GM18507 (cell line): ENCODE measurements around the gene RCSD1.

ENCODE experiments used
- DNase-seq: peaks from one replicate; pipeline ENCODE4 v3.0.0; 2011; ENCODE audit warnings: low read depth; ENCODE audit not compliant: insufficient read length; ENCODE audit errors: extremely low spot score
- FAIRE-seq: peaks from 2 replicates; lab custom pipeline; 2011; peaks lifted over from hg19 to GRCh38; lab: Jason Lieb, UNC

The RCSD1 gene

DNA sequence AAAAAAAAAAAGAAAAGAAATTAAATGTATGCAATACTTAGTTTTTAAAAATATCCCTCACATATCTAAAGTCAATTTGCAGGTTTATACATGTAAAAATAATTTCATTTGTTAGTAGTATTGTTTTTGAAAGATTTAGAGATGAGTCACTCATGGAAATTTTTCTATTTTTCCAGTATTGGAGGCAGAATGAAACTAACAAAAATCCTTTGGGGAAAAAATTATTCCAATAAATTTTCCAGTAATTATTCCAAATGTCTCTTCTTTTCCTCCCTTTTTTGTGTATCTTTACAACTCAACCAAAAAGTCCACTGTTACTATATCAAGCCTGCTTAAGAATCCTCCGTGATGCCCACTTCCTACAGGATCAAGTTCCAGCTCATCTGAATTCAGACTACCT lies 121.6 kb downstream of the RCSD1 start:
- no peak for DNase-seq
- no peak for FAIRE-seq

DNA sequence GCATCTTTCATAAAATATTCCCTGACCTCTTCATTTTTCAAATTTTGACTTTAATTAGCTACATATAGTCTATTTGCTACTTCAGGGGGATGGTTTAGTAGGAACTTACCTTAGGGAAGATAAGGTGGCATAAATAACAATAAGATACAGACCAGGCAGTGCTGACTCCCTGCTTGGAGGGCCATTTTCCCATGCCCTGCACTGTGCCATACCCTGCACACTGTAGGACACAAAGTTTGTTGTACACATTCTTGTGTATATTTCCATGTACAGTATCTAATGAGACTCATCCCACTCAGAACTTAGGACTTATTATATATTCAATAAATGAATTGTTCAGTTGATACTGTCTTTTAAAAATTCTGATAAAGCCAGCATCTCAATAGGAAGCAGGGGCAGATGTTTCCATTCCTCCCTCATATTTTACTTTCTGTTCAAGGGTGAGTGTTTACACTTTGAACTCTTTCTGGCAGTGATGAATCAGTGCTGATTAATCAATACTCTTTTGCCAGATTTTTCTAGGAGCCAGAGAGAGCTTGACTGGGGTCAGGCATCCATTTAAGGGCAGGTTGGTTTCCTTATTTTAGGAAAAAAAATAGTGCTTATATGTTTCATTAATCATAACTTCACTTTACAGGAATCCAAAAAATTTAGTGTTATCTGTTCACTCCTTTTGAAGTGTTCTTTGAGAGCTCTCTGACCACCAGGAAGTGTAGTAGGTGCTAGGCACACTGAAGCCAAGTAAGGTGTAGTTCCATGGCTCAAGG lies 122.4 kb downstream of the RCSD1 start:
- FAIRE-seq, result no peak
- no peak for DNase-seq

DNA sequence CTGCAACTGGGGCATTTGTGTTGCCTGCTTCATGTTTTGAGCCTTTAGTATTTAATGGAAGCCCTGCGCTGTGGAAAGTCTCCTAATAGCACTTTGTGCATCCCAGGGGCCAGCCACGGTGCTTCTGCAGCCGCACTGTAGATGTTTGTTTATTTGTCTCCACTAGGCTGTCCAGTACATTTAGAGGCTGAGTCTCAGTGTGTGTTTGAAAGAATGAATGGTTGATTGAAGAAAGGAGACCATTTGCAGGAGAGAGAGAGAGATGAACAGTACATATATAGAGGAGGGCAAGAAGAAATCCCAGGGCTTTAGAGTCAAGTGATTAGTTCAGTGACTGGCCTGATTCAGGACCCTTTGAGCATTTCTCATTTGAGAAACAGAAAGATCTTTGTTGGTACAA lies 125.6 kb downstream of the RCSD1 start:
- DNase-seq (no peak), FAIRE-seq (no peak)
